ENCODE measurements around the gene CMIP. TPM values are rescaled to one million over a fixed set of nuclear protein-coding genes. Genes with fewer than 3 reads are reported as not detected.

CMIP gene
- total RNA-seq, 4 donors from 2014 or later = 44.6 to 152 (median 76.5) TPM

GRCh38 chr16:81709016-81709900 lies 264.6 kb downstream of the CMIP start:
- H3K9me3 ChIP-seq = no peaks in the 10 kb centered on the region
- H3K4me1 ChIP-seq = peaks cover 0 to 45% (median 5%) of the 10 kb centered on the region in 4 donors
- H3K27me3 ChIP-seq = no peaks in the 10 kb centered on the region
- DNase-seq = no peak
- no peak overlapping the region for H3K4me3 ChIP-seq
- TF ChIP-seq CTCF (IDR thresholded peaks at IDR 0.05) (no peak), POLR2A (IDR thresholded peaks at IDR 0.05) (no peak)
- H3K27ac ChIP-seq = peak overlapping the region in 3 of 4 donors; percentile 37 to 78 (median 63)
- H3K36me3 ChIP-seq = peaks cover 0 to 66% (median 0%) of the 10 kb centered on the region in 3 donors

GRCh38 chr16:81710044-81710443 lies 265.4 kb downstream of the CMIP start:
- TF ChIP-seq CTCF (IDR thresholded peaks at IDR 0.05) = no peak
- Histone ChIP-seq H3K4me3 (no peak overlapping the region), H3K9me3 (no peaks in the 10 kb centered on the region), H3K36me3 (peaks cover 0 to 60% (median 0%) of the 10 kb centered on the region in 3 donors), H3K27ac (peak overlapping the region in 1 of 4 donors; percentile 37), H3K4me1 (peaks cover 0 to 52% (median 5%) of the 10 kb centered on the region in 4 donors), H3K27me3 (no peaks in the 10 kb centered on the region)
- no peak for DNase-seq

DNA sequence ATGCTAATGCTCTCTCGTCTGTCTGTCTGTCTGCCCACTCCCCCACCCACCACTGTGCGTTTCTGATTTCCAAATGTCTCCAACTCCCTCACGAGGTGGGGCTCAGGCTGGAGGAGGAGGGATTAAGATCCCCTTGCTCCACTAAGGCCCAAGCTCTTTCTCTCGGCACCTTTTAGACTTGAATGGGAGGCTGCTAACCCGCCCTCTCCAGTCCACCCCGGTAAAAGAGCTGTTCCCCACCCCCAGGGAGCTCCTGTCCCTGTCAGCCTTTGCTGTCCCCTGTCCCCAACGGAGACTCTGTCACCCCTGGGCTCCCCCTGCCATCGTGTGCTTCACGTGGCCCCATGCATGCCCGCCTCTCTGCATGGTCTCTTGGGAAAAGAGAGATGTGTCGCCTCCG lies 266.0 kb downstream of the CMIP start:
- peaks cover 0 to 52% (median 5%) of the 10 kb centered on the region in 4 donors for H3K4me1 ChIP-seq
- peak in 1 of 3 donors; percentile 42 for DNase-seq
- H3K36me3 ChIP-seq = peaks cover 0 to 54% (median 0%) of the 10 kb centered on the region in 3 donors
- no peaks in the 10 kb centered on the region for H3K27me3 ChIP-seq
- no peak for TF ChIP-seq POLR2A (IDR thresholded peaks at IDR 0.05)
- no peak for TF ChIP-seq CTCF (IDR thresholded peaks at IDR 0.05)
- no peaks in the 10 kb centered on the region for H3K9me3 ChIP-seq
- H3K4me3 ChIP-seq = no peak overlapping the region
- no peak overlapping the region for H3K27ac ChIP-seq

DNA sequence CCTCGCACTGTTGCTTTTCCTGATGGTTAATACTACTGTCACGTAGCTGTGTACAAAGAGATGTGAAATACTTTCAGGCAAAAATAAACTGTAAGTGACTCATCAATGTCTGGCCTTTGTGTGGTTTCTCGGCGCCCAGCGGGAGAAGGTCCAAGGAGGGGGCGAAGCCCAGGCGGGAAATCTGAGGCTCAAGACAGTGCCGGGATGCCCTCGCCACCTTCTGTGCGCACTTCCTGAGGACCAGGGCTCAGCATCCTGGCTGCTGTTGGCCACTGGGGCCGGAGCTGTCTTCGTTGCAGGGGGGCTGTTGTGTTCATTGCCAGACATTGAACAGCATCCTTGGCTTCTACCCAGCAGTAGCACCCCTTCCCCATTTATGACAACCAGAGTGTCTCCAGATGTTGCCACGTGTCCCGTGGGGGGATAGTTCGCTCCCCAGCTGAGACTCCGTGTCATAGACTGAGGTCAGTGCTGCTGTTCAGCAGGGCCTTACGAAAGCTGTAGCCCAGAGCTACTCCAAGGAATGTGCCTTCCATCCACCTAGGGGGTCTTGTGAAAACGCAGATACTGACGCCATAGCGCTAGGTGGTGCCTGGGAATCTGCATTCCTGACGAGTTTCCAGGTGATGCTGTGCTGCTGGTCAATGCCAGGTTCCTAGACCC lies 267.2 kb downstream of the CMIP start:
- H3K4me3 ChIP-seq = no peak overlapping the region
- peak in 1 of 3 donors; percentile 52 for DNase-seq
- H3K36me3 ChIP-seq = peaks cover 0 to 42% (median 0%) of the 10 kb centered on the region in 3 donors
- peaks cover 0 to 44% (median 5%) of the 10 kb centered on the region in 4 donors for H3K4me1 ChIP-seq
- H3K27ac ChIP-seq = peak overlapping the region in 3 of 4 donors; percentile 3 to 69 (median 60)
- H3K9me3 ChIP-seq = no peaks in the 10 kb centered on the region
- TF ChIP-seq POLR2A (IDR thresholded peaks at IDR 0.05) (no peak), CTCF (IDR thresholded peaks at IDR 0.05) (no peak)
- no peaks in the 10 kb centered on the region for H3K27me3 ChIP-seq

- Histone ChIP-seq H3K4me3 (no peak overlapping the region), H3K27ac (peak overlapping the region in 3 of 4 donors; percentile 3 to 60 (median 18)), H3K4me1 (peaks cover 0 to 35% (median 3%) of the 10 kb centered on the region in 4 donors), H3K36me3 (peaks cover 0 to 33% (median 0%) of the 10 kb centered on the region in 3 donors), H3K9me3 (no peaks in the 10 kb centered on the region), H3K27me3 (no peaks in the 10 kb centered on the region)
- no peak for TF ChIP-seq CTCF (IDR thresholded peaks at IDR 0.05)
- TF ChIP-seq POLR2A (IDR thresholded peaks at IDR 0.05) = no peak
- DNase-seq = no peak
Observed at GRCh38 chr16:81712681-81713080, 268.1 kb downstream of the CMIP start.

All from Peyer's patch (tissue), 4 donors.